Mesenchymal stem cell (in vitro differentiated cells and primary cell): ENCODE results near the gene C8A.
A peak's percentile ranks its signal among the peaks of the same experiment; 100 is the strongest.

ENCODE experiments used
- DNase-seq: peaks from one replicate; pipeline ENCODE4 v3.0.0-alpha.2; 2013
- H2AFZ ChIP-seq: one replicate; pipeline ENCODE4 v1.6.1; 2013; ENCODE audit warnings: low read depth, mild to moderate bottlenecking, control low read depth, inconsistent platforms, low read length, moderate library complexity
- H2AK5ac ChIP-seq: 2 replicates; pipeline ENCODE4 v1.6.1; 2013; ENCODE audit warnings: low read length, moderate library complexity, mild to moderate bottlenecking, inconsistent platforms; ENCODE audit not compliant: severe bottlenecking
- H2BK120ac ChIP-seq: one replicate; pipeline ENCODE4 v1.6.1; 2013; ENCODE audit warnings: low read depth, mild to moderate bottlenecking, inconsistent platforms, low read length, moderate library complexity
- H2BK12ac ChIP-seq, 2 experiments: one replicate each; pipeline ENCODE4 v1.6.1; 2013; ENCODE audit warnings: inconsistent platforms in 2 of 2, low read length in 2 of 2, mild to moderate bottlenecking in 2 of 2, moderate library complexity in 2 of 2, control low read depth in 1 of 2
- H2BK15ac ChIP-seq: one replicate; pipeline ENCODE4 v1.6.1; 2013; ENCODE audit warnings: mild to moderate bottlenecking, low read depth, inconsistent platforms; ENCODE audit not compliant: poor library complexity, severe bottlenecking
- H2BK5ac ChIP-seq: 2 replicates; pipeline ENCODE4 v1.6.1; 2013; ENCODE audit warnings: low read depth, mild to moderate bottlenecking, low read length, control low read depth, inconsistent platforms; ENCODE audit not compliant: poor library complexity, severe bottlenecking
- H3K14ac ChIP-seq, 2 experiments: one replicate each; pipeline ENCODE4 v1.6.1; 2013; ENCODE audit warnings: inconsistent platforms in 2 of 2, low read length in 2 of 2, control low read depth in 1 of 2, mild to moderate bottlenecking in 1 of 2, moderate library complexity in 1 of 2
- H3K18ac ChIP-seq, 2 experiments: one replicate each; pipeline ENCODE4 v1.6.1; 2013; ENCODE audit warnings: inconsistent platforms in 2 of 2, low read length in 2 of 2, control low read depth in 1 of 2, low read depth in 1 of 2, mild to moderate bottlenecking in 1 of 2
- H3K23ac ChIP-seq, 2 experiments: one replicate each; pipeline ENCODE4 v1.6.1; 2013; ENCODE audit warnings: inconsistent platforms in 2 of 2, low read length in 2 of 2, mild to moderate bottlenecking in 2 of 2, moderate library complexity in 2 of 2, control low read depth in 1 of 2
- H3K27ac ChIP-seq: 2 replicates; pipeline ENCODE4 v1.5.1; 2013; ENCODE audit warnings: mild to moderate bottlenecking, moderate library complexity, low read length, control low read depth, inconsistent platforms; ENCODE audit not compliant: poor library complexity, severe bottlenecking
- H3K27me3 ChIP-seq, 2 experiments: 2 replicates each; pipeline versions ENCODE4 v1.6.1 to v1.7.0; 2013; ENCODE audit warnings: low read length in 2 of 2, mild to moderate bottlenecking in 2 of 2, moderate library complexity in 2 of 2, control low read depth in 1 of 2, inconsistent platforms in 1 of 2; ENCODE audit not compliant: control insufficient read depth in 1 of 2, insufficient read depth in 1 of 2
- H3K36me3 ChIP-seq, 2 experiments: 2 replicates each; pipeline versions ENCODE4 v1.6.1 to v1.7.0; 2013; ENCODE audit warnings: low read length in 2 of 2, control low read depth in 1 of 2, inconsistent platforms in 1 of 2, low read depth in 1 of 2, mild to moderate bottlenecking in 1 of 2; ENCODE audit not compliant: insufficient read depth in 2 of 2, control insufficient read depth in 1 of 2
- H3K4ac ChIP-seq, 2 experiments: one replicate each; pipeline ENCODE4 v1.6.1; 2013; ENCODE audit warnings: inconsistent platforms in 2 of 2, low read length in 2 of 2, mild to moderate bottlenecking in 2 of 2, moderate library complexity in 2 of 2, control low read depth in 1 of 2, low read depth in 1 of 2
- H3K4me1 ChIP-seq: 2 replicates; pipeline ENCODE4 v1.6.1; 2013; ENCODE audit warnings: low read depth, low read length, control low read depth; ENCODE audit not compliant: control insufficient read depth, insufficient read depth
- H3K4me2 ChIP-seq: 2 replicates; pipeline ENCODE4 v1.6.1; 2013; ENCODE audit warnings: low read length, mild to moderate bottlenecking, inconsistent platforms; ENCODE audit not compliant: poor library complexity, severe bottlenecking
- H3K4me3 ChIP-seq, 2 experiments: 2 replicates each; pipeline versions ENCODE4 v1.5.1 to v1.7.0; 2013; ENCODE audit warnings: low read length in 2 of 2, mild to moderate bottlenecking in 2 of 2, control low read depth in 1 of 2, low read depth in 1 of 2; ENCODE audit not compliant: insufficient read depth in 1 of 2
- H3K79me1 ChIP-seq: replicated peaks from 2 replicates; pipeline ENCODE4 v1.6.1; 2013; ENCODE audit warnings: mild to moderate bottlenecking, control low read depth, low read length, inconsistent platforms; ENCODE audit not compliant: poor library complexity, severe bottlenecking
- H3K9ac ChIP-seq: 2 replicates; pipeline ENCODE4 v1.7.0; 2013; ENCODE audit warnings: mild to moderate bottlenecking, low read length, moderate library complexity
- H3K9me3 ChIP-seq: 2 replicates; pipeline ENCODE4 v1.7.0; 2013; ENCODE audit warnings: mild to moderate bottlenecking, low read length; ENCODE audit not compliant: control insufficient read depth
- H4K8ac ChIP-seq: one replicate; pipeline ENCODE4 v1.6.1; 2013; ENCODE audit warnings: inconsistent platforms, mild to moderate bottlenecking, low read length, moderate library complexity
- H4K91ac ChIP-seq: one replicate; pipeline ENCODE4 v1.6.1; 2013; ENCODE audit warnings: mild to moderate bottlenecking, low read length, inconsistent platforms
- WGBS: methylation state at CpG from one replicate; pipeline ENCODE4 v1.1.7; 2013; ENCODE audit warnings: mixed read lengths; 5-methylcytosine and 5-hydroxymethylcytosine counted together

The C8A gene

DNA sequence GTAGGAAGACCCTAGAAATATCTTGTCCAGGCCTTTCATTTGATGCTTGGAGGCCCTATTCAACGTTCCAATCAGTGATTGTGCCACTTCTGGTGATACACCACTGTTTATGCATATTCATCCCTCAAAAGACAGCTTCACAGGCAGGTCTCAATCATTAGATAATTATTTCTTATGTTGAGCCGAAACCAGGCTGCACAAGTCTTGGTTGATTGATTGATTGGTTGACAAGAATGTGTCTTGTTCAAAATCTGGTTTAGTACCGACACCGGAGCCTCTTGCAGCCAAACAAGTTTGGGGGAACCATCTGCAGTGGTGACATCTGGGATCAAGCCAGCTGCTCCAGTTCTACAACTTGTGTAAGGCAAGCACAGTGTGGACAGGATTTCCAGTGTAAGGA lies 20.1 kb downstream of the C8A start:
- DNase-seq: no peak
- Histone ChIP-seq H2BK5ac (no peak overlapping the region), H3K4me2 (no peak overlapping the region), H3K27me3 (no peaks in the 10 kb centered on the region), H3K9ac (no peak overlapping the region), H3K79me1 (no peaks in the 10 kb centered on the region), H2BK15ac (no peak overlapping the region), H2BK120ac (no peak overlapping the region), H3K27ac (no peak overlapping the region), H3K9me3 (no peaks in the 10 kb centered on the region), H3K4me1 (no peaks in the 10 kb centered on the region), H3K18ac (no peak overlapping the region), H4K8ac (no peak overlapping the region), H2AK5ac (no peak overlapping the region), H3K14ac (no peak overlapping the region), H4K91ac (no peak overlapping the region), H2AFZ (no peak overlapping the region), H3K23ac (no peak overlapping the region), H2BK12ac (no peak overlapping the region), H3K4me3 (no peak overlapping the region), H3K36me3 (no peaks in the 10 kb centered on the region), H3K4ac (no peak overlapping the region)
- 71% methylated on average over 4 of the region's 4 CpGs for WGBS

- peak overlapping the region; percentile 39 for H3K9ac ChIP-seq
- no peak overlapping the region for H3K18ac ChIP-seq
- H2BK120ac ChIP-seq: no peak overlapping the region
- no peak overlapping the region for H3K4ac ChIP-seq
- H2AK5ac ChIP-seq: no peak overlapping the region
- no peaks in the 10 kb centered on the region for H3K9me3 ChIP-seq
- no peak overlapping the region for H4K91ac ChIP-seq
- no peak overlapping the region for H3K23ac ChIP-seq
- H3K4me3 ChIP-seq: no peak overlapping the region
- H3K4me1 ChIP-seq: no peaks in the 10 kb centered on the region
- WGBS: 4% methylated on average over 1 of the region's 3 CpGs
- H2BK15ac ChIP-seq: no peak overlapping the region
- H2AFZ ChIP-seq: no peak overlapping the region
- H2BK5ac ChIP-seq: no peak overlapping the region
- no peaks in the 10 kb centered on the region for H3K36me3 ChIP-seq
- no peak overlapping the region for H2BK12ac ChIP-seq
- DNase-seq: no peak
- no peak overlapping the region for H3K4me2 ChIP-seq
- H4K8ac ChIP-seq: no peak overlapping the region
- no peaks in the 10 kb centered on the region for H3K27me3 ChIP-seq
- H3K79me1 ChIP-seq: no peaks in the 10 kb centered on the region
- H3K14ac ChIP-seq: no peak overlapping the region
- no peak overlapping the region for H3K27ac ChIP-seq
Observed at GRCh38 chr1:56877973-56878372, 23.4 kb downstream of the C8A start.

DNA sequence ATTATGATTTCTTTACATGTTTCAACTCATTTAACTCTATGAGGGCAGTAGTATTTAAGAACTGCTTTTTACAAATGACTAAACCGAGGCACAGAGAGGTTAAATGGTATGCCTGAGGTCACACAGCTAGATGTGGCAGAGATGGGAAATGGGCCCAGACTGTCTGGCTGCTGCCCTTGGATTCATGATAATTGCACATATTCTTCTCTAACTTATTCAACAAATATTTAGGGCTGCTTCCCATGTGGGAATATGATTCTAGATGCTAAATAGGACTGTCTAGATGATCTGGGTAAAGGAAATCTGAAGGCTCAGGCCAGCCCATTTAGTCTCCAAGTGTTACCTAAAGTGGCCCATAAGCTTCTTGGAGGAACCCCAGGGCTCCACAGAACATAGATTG lies 26.2 kb downstream of the C8A start:
- H2BK120ac ChIP-seq: no peak overlapping the region
- no peak overlapping the region for H2AFZ ChIP-seq
- H3K9me3 ChIP-seq: no peaks in the 10 kb centered on the region
- no peak for DNase-seq
- no peak overlapping the region for H3K4me3 ChIP-seq
- 56% methylated on average over 1 of the region's 1 CpG for WGBS
- no peak overlapping the region for H2BK15ac ChIP-seq
- H3K18ac ChIP-seq: no peak overlapping the region
- H3K14ac ChIP-seq: no peak overlapping the region
- no peaks in the 10 kb centered on the region for H3K4me1 ChIP-seq
- no peak overlapping the region for H3K4me2 ChIP-seq
- no peak overlapping the region for H3K9ac ChIP-seq
- H3K27ac ChIP-seq: no peak overlapping the region
- no peak overlapping the region for H3K4ac ChIP-seq
- no peaks in the 10 kb centered on the region for H3K36me3 ChIP-seq
- no peak overlapping the region for H2BK12ac ChIP-seq
- no peak overlapping the region for H2AK5ac ChIP-seq
- no peak overlapping the region for H3K23ac ChIP-seq
- H4K8ac ChIP-seq: no peak overlapping the region
- no peak overlapping the region for H2BK5ac ChIP-seq
- H3K79me1 ChIP-seq: no peaks in the 10 kb centered on the region
- no peak overlapping the region for H4K91ac ChIP-seq
- no peaks in the 10 kb centered on the region for H3K27me3 ChIP-seq

DNA sequence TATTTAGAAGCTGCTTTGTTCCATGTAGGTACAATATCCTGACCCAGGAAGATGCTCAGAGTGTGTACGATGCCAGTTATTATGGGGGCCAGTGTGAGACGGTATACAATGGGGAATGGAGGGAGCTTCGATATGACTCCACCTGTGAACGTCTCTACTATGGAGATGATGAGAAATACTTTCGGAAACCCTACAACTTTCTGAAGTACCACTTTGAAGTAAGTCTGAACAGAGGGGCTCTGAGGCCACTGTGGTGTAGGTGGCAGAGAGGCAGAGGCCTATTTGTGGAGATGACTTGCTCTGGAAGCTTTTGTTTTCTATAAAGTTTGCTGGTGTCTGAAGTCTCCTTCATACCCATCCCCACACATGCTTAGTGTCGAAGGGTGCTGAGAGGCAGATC lies 26.8 kb downstream of the C8A start:
- Histone ChIP-seq H2BK15ac (no peak overlapping the region), H2AK5ac (no peak overlapping the region), H3K4me3 (no peak overlapping the region), H2BK5ac (no peak overlapping the region), H3K9ac (no peak overlapping the region), H3K4me2 (no peak overlapping the region), H3K79me1 (no peaks in the 10 kb centered on the region), H3K27me3 (no peaks in the 10 kb centered on the region), H3K27ac (no peak overlapping the region), H4K91ac (no peak overlapping the region), H3K18ac (no peak overlapping the region), H2AFZ (no peak overlapping the region), H3K14ac (no peak overlapping the region), H4K8ac (no peak overlapping the region), H3K4ac (no peak overlapping the region), H3K4me1 (no peaks in the 10 kb centered on the region), H3K23ac (no peak overlapping the region), H3K9me3 (no peaks in the 10 kb centered on the region), H3K36me3 (no peaks in the 10 kb centered on the region), H2BK120ac (no peak overlapping the region), H2BK12ac (no peak overlapping the region)
- WGBS: 87% methylated on average over 5 of the region's 6 CpGs
- DNase-seq: no peak
